ENCODE measurements around the gene INS. TPM values are rescaled to one million over a fixed set of nuclear protein-coding genes. Genes with fewer than 3 reads are reported as not detected.

Gene INS
- total RNA-seq, 1 donor from 2014 or later = not detected

DNA sequence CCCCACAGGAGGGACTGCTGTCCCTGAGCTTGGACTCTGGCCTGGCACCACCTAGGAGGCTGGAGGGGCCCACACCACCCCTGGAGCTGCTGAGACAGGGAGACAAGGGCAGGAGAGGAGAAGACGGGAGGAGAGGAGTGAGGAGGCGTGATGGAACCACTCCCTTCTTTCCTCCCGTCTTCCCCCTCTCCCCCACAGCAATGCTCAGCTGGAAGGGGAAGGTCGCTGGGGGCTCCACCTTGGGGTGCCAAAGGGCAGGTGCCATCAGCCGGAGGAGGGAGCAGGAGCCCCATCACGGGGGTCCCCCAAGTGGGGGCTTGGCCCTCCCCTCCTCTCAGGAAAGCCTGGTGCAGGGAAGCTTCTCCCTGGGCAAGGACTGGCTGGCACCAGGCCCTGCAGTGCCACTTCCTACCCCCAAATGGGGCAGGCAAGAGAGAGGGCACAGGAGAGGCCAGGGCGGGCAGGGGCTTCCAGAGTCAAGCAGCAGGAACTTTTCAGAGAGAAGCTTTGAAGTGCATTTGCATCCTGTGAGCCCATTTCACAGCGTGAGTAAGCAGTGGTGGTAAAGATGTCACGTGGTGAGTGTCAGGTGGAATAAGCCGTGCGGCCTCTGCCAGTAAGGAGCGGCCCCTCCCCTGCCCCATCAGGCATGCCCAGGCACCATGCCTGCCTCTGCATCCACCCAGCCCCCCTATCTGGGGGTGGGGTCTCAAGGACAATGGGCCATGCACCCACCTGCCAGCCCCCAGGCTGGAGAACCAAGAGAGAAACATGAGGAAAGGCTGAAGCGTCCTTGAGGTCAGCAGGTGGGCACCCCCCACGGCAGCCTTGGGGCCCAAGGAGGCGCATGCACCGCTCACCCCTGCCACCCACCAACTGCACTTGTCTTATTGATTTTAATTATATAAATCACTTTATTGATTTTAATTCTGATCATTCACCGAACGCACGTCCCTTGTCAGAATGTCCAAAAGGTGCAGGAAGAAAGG is 26.7 kb downstream of the INS start:
- Mint-ChIP-seq H3K9me3 (no peaks in the 10 kb centered on the region), H3K27ac (peak overlapping the region; percentile 50), H3K36me3 (peaks cover 5% of the 10 kb centered on the region), H3K4me1 (peaks cover 22% of the 10 kb centered on the region), H3K27me3 (ENCODE audit: low read depth) (peaks cover 66% of the 10 kb centered on the region), H3K4me3 (peak overlapping the region; percentile 73)
- TF ChIP-seq CTCF (IDR thresholded peaks at IDR 0.05; ENCODE audit: unreplicated experiment) = no peak
- no peak for DNase-seq (ENCODE audit: low spot score in 2 of 2, unreplicated experiment in 2 of 2)

GRCh38 chr11:2133241-2134021 is 27.6 kb downstream of the INS start:
- Mint-ChIP-seq H3K4me3 (peak overlapping the region; percentile 73), H3K27ac (peak overlapping the region; percentile 50), H3K4me1 (peaks cover 25% of the 10 kb centered on the region), H3K9me3 (no peaks in the 10 kb centered on the region), H3K27me3 (ENCODE audit: low read depth) (peaks cover 65% of the 10 kb centered on the region), H3K36me3 (peaks cover 5% of the 10 kb centered on the region)
- DNase-seq (ENCODE audit: low spot score in 2 of 2, unreplicated experiment in 2 of 2) = no peak
- no peak for TF ChIP-seq CTCF (IDR thresholded peaks at IDR 0.05; ENCODE audit: unreplicated experiment)

GRCh38 chr11:2132874-2133240 is 28.2 kb downstream of the INS start:
- peak overlapping the region; percentile 46 for H3K4me3 Mint-ChIP-seq
- peak overlapping the region; percentile 21 for H3K27ac Mint-ChIP-seq
- H3K36me3 Mint-ChIP-seq = peaks cover 5% of the 10 kb centered on the region

GRCh38 chr11:2132246-2132645 is 28.8 kb downstream of the INS start:
- Mint-ChIP-seq H3K4me3 (peak overlapping the region; percentile 16), H3K36me3 (peaks cover 5% of the 10 kb centered on the region), H3K27me3 (ENCODE audit: low read depth) (peaks cover 59% of the 10 kb centered on the region), H3K27ac (peak overlapping the region; percentile 52), H3K9me3 (no peaks in the 10 kb centered on the region), H3K4me1 (peaks cover 23% of the 10 kb centered on the region)
- TF ChIP-seq CTCF (IDR thresholded peaks at IDR 0.05; ENCODE audit: unreplicated experiment) = no peak
- DNase-seq (ENCODE audit: low spot score in 2 of 2, unreplicated experiment in 2 of 2) = no peak

More at GRCh38 chr11:2132874-2133240, 28.2 kb downstream of the INS start:
- DNase-seq (ENCODE audit: low spot score in 2 of 2, unreplicated experiment in 2 of 2) = no peak
- Mint-ChIP-seq H3K27me3 (ENCODE audit: low read depth) (peaks cover 63% of the 10 kb centered on the region), H3K9me3 (no peaks in the 10 kb centered on the region), H3K4me1 (peaks cover 25% of the 10 kb centered on the region)
- no peak for TF ChIP-seq CTCF (IDR thresholded peaks at IDR 0.05; ENCODE audit: unreplicated experiment)

DNA sequence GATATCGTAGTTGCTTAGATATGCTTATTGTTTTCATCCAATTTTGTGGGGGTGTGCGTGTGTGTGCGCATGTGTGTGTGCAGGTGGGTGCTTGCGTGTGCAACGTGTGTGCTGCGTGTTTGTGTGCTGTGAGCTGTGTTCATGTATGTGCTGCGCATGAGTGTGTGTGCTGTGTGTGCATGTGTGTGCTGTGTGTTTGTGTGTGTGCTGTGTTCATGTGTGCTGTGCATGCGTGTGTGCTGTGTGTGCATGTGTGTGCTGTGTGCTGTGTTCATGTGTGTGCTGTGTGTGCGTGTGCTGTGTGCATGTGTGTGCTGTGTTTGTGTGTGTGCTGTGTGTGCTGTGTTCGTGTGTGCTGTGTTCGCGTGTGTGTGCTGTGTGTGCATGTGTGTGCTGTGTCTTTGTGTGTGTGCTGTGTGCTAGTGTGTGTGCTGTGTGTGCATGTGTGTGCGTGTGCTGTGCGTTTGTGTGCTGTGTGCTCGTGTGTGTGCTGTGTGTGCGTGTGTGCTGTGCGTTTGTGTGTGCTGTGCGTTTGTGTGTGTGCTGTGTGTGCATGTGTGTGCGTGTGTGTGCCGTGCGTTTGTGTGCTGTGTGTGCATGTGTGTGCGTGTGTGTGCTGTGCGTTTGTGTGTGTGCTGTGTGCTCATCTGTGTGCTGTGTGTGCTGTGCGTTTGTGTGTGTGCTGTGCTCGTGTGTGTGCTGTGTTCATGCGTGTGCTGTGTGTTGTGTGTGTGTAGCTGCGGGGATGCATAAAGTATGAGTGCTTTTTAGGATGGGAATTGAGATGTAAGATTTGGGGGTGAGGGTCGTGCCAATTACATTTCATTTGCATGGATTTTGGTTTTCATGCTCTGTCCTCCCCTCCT is 29.4 kb downstream of the INS start:
- H3K27ac Mint-ChIP-seq = peak overlapping the region; percentile 58
- no peak for DNase-seq (ENCODE audit: low spot score in 2 of 2, unreplicated experiment in 2 of 2)
- H3K36me3 Mint-ChIP-seq = peaks cover 5% of the 10 kb centered on the region
- peak overlapping the region; percentile 16 for H3K4me3 Mint-ChIP-seq
- peaks cover 55% of the 10 kb centered on the region for H3K27me3 Mint-ChIP-seq (ENCODE audit: low read depth)
- H3K4me1 Mint-ChIP-seq = peaks cover 23% of the 10 kb centered on the region
- H3K9me3 Mint-ChIP-seq = no peaks in the 10 kb centered on the region
- no peak for TF ChIP-seq CTCF (IDR thresholded peaks at IDR 0.05; ENCODE audit: unreplicated experiment)
